Natural killer cell (primary cell): ENCODE results near the gene HMG20B. TPM values are rescaled to one million over a fixed set of nuclear protein-coding genes. Genes with fewer than 3 reads are reported as not detected.

Source experiments
- ATAC-seq, 3 donors: fragments of 150-1000 bp in 2 of 3; fragments of 200-7000 bp in 1 of 3; cut with Tn5 transposase; 1 replicate in 1 of 3; 2 replicates in 2 of 3; pipeline ENCODE4 v1.10.0; 2021; ENCODE audit warnings: mild to moderate bottlenecking in 2 of 3, moderate library complexity in 2 of 3
- DNase-seq, 2 donors: peaks; one replicate each; pipeline versions ENCODE4 v3.0.0 to v3.0.0-alpha.2; 2013 to 2021; ENCODE audit warnings: mixed read lengths in 1 of 2
- H3K27ac ChIP-seq: one replicate; pipeline ENCODE4 v1.5.1; 2013; ENCODE audit warnings: mild to moderate bottlenecking, low read length
- H3K27me3 ChIP-seq: one replicate; pipeline ENCODE4 v1.6.1; 2013; ENCODE audit warnings: low read length; ENCODE audit not compliant: control insufficient read depth, insufficient read depth
- H3K36me3 ChIP-seq: one replicate; pipeline ENCODE4 v1.6.1; 2013; ENCODE audit warnings: low read length; ENCODE audit not compliant: control insufficient read depth, insufficient read depth
- H3K4me1 ChIP-seq: one replicate; pipeline ENCODE4 v1.6.1; 2013; ENCODE audit warnings: low read length; ENCODE audit not compliant: control insufficient read depth, insufficient read depth
- H3K4me3 ChIP-seq: one replicate; pipeline ENCODE4 v1.5.1; 2013; ENCODE audit warnings: low read length
- H3K9me3 ChIP-seq: one replicate; pipeline ENCODE4 v1.6.1; 2013; ENCODE audit warnings: low read length; ENCODE audit not compliant: control insufficient read depth, insufficient read depth
- H3K27ac Mint-ChIP-seq, 2 donors: one replicate each; pipeline ENCODE4 v1.8.0; 2022; ENCODE audit warnings: mild to moderate bottlenecking in 2 of 2, mixed read lengths in 2 of 2, moderate library complexity in 1 of 2
- H3K27me3 Mint-ChIP-seq, 2 donors: one replicate each; pipeline ENCODE4 v1.8.0; 2022; ENCODE audit warnings: low read depth in 2 of 2, mixed read lengths in 2 of 2
- H3K36me3 Mint-ChIP-seq: one replicate; pipeline ENCODE4 v1.8.0; 2022; ENCODE audit warnings: mixed read lengths
- H3K4me1 Mint-ChIP-seq, 2 donors: one replicate each; pipeline ENCODE4 v1.8.0; 2022; ENCODE audit warnings: mixed read lengths in 2 of 2
- H3K4me3 Mint-ChIP-seq: one replicate; pipeline ENCODE4 v1.8.0; 2022; ENCODE audit warnings: mild to moderate bottlenecking, moderate library complexity, mixed read lengths
- H3K9me3 Mint-ChIP-seq, 2 donors: one replicate each; pipeline ENCODE4 v1.8.0; 2022; ENCODE audit warnings: mixed read lengths in 2 of 2
- CTCF ChIP-seq: fragments of 200-600 bp; IDR thresholded peaks from one replicate; pipeline ENCODE4 v1.8.0; 2022; ENCODE audit warnings: antibody characterized with exemption
- WGBS: methylation state at CpG from one replicate; pipeline ENCODE4 v1.1.7; 2013; ENCODE audit warnings: missing lambda C conversion rate; ENCODE audit not compliant: insufficient coverage; 5-methylcytosine and 5-hydroxymethylcytosine counted together
- intact Hi-C: fragments of 100-400 bp; cut with micrococcal nuclease; formaldehyde crosslinking; loops from one replicate; pipeline ENCODE4 v1.14.2; 2022
- total RNA-seq, 4 donors: library from RNA; stranded (reverse); fragments of 120-200 nt in 1 of 4; gene quantifications; one replicate each; pipeline versions ENCODE4 v1.2.3 to v1.2.4, GENCODE V29; 2013 to 2022

Gene HMG20B
- total RNA-seq, 3 donors from 2014 or later (not counting 1 experiment from before 2014, with no cell fraction given): 45.8 to 57.5 (median 52.1) TPM

GRCh38 chr19:3549816-3550215 is 22.9 kb upstream of the HMG20B start:
- Histone ChIP-seq H3K27me3 (no peaks in the 10 kb centered on the region), H3K4me3 (no peak overlapping the region), H3K27ac (no peak overlapping the region), H3K4me1 (peaks cover 37% of the 10 kb centered on the region), H3K36me3 (peaks cover 20% of the 10 kb centered on the region), H3K9me3 (no peaks in the 10 kb centered on the region)
- H3K36me3 Mint-ChIP-seq: no peaks in the 10 kb centered on the region
- intact Hi-C loops: no loop called here
- H3K4me1 Mint-ChIP-seq: peaks cover 0 to 28% of the 10 kb centered on the region in 2 donors
- H3K4me3 Mint-ChIP-seq: no peak overlapping the region
- 93% methylated on average over 10 of the region's 10 CpGs for WGBS
- no peak for TF ChIP-seq CTCF
- no peaks in the 10 kb centered on the region for H3K9me3 Mint-ChIP-seq
- H3K27ac Mint-ChIP-seq: no peak overlapping the region
- DNase-seq (no peak), ATAC-seq (no peak)
- no peaks in the 10 kb centered on the region for H3K27me3 Mint-ChIP-seq

GRCh38 chr19:3550947-3551791 is 21.6 kb upstream of the HMG20B start:
- Mint-ChIP-seq H3K4me3 (no peak overlapping the region), H3K36me3 (no peaks in the 10 kb centered on the region), H3K27ac (no peak overlapping the region), H3K27me3 (no peaks in the 10 kb centered on the region), H3K9me3 (no peaks in the 10 kb centered on the region), H3K4me1 (peaks cover 10 to 27% of the 10 kb centered on the region in 2 donors)
- DNase-seq: no peak
- no peak overlapping the region for H3K4me3 ChIP-seq
- WGBS: 96% methylated on average over 34 of the region's 34 CpGs
- intact Hi-C loops: no loop called here
- ATAC-seq: no peak
- no peaks in the 10 kb centered on the region for H3K27me3 ChIP-seq
- no peaks in the 10 kb centered on the region for H3K9me3 ChIP-seq
- no peak for TF ChIP-seq CTCF
- H3K4me1 ChIP-seq: peaks cover 44% of the 10 kb centered on the region
- H3K36me3 ChIP-seq: peaks cover 14% of the 10 kb centered on the region
- no peak overlapping the region for H3K27ac ChIP-seq

DNA sequence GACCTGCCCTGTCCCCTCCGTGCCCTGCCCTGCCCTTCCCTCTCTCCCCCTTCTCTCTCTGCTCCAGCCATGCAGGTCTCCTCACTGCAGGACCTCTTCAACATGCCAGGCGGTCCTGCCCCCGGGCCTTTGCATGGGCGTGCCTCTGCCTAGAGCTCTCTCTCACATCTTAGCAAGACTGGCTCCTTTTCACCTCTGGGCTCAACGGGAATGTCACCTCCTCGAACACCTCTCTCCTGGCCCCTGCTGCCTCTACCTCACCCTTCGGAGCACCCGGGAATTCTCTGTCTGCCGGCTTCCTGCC is 21.0 kb upstream of the HMG20B start:
- Histone ChIP-seq H3K27me3 (no peaks in the 10 kb centered on the region), H3K36me3 (peaks cover 10% of the 10 kb centered on the region), H3K4me1 (peaks cover 50% of the 10 kb centered on the region), H3K9me3 (no peaks in the 10 kb centered on the region), H3K4me3 (no peak overlapping the region), H3K27ac (no peak overlapping the region)
- DNase-seq: no peak
- Mint-ChIP-seq H3K27ac (no peak overlapping the region), H3K4me1 (peaks cover 15 to 33% of the 10 kb centered on the region in 2 donors), H3K36me3 (no peaks in the 10 kb centered on the region), H3K4me3 (no peak overlapping the region), H3K27me3 (no peaks in the 10 kb centered on the region), H3K9me3 (no peaks in the 10 kb centered on the region)
- WGBS: 91% methylated on average over 9 of the region's 9 CpGs
- ATAC-seq: no peak
- intact Hi-C loops: no loop called here
- no peak for TF ChIP-seq CTCF
